Lower leg skin (tissue), 3 donors: ENCODE results near the gene CLIC1.

ENCODE experiments used
- CTCF ChIP-seq, 3 donors: fragments of 450-650 bp; IDR thresholded peaks; one replicate each; pipeline ENCODE4 v1.5.1; 2016; ENCODE audit warnings: antibody characterized with exemption in 3 of 3, mild to moderate bottlenecking in 3 of 3, moderate library complexity in 2 of 3
- POLR2A ChIP-seq, 2 donors: fragments of 450-650 bp; IDR thresholded peaks; one replicate each; pipeline ENCODE4 v1.6.1; 2016 to 2017; ENCODE audit warnings: antibody characterized with exemption in 2 of 2, mild to moderate bottlenecking in 1 of 2, moderate library complexity in 1 of 2

- TF ChIP-seq CTCF (IDR thresholded peaks at IDR 0.05) (peak in 1 of 3 donors; percentile 57), POLR2A (IDR thresholded peaks at IDR 0.05) (no peak)
These were observed 6.8 kb downstream of the CLIC1 start for GRCh38 chr6:31729515-31729978.
